Cerebellar cortex (tissue), 1 donor: ENCODE results near the gene OXSR1.
"Not testable (repeated sequence)": the region's sequence is repeated elsewhere in the genome, so short reads cannot be mapped to it uniquely, and the experiment has no call there.

Experiments used
- DNase-seq: peaks from one replicate; pipeline ENCODE4 v3.0.0-alpha.2; 2015; ENCODE audit warnings: low spot score

The OXSR1 gene

DNA sequence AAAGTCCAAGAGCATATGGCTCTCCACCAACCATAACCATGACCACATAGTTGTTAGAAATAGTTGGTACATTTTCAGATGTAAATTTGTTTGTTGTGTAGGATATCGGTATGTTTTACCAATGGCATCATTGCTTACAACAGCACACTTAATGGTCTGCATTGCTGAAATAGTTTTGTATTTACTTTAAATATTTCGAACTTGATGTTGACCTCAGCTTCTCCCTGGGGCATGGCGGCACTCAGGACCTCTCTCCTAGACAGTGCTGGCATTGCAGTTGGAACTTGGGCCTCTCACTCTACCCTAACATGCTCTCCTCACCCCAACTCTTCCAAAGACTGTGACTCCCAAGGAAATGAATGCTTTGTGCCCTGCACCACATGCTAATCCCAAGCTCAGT, 105.3 kb downstream of the OXSR1 start:
- no peak for DNase-seq

DNA sequence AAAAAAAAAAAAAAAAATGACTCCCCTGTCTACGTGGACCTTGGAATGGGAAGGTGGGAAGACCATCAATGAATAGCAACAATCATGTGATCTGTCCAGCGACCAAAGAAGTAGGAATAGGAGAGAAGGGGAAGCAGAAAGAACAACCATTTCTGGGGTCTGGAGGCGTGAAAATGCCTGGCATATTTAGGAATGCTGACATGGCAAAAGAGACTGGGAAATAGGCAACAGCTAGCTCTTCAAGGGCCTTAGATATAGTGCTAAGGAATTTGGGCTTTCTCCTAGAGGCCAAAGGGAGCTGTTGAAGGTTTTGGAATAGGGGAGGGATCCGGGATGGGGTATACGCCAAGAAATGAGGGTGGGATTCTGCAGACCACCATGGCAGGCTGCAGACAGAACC, 106.2 kb downstream of the OXSR1 start:
- DNase-seq: no peak

DNA sequence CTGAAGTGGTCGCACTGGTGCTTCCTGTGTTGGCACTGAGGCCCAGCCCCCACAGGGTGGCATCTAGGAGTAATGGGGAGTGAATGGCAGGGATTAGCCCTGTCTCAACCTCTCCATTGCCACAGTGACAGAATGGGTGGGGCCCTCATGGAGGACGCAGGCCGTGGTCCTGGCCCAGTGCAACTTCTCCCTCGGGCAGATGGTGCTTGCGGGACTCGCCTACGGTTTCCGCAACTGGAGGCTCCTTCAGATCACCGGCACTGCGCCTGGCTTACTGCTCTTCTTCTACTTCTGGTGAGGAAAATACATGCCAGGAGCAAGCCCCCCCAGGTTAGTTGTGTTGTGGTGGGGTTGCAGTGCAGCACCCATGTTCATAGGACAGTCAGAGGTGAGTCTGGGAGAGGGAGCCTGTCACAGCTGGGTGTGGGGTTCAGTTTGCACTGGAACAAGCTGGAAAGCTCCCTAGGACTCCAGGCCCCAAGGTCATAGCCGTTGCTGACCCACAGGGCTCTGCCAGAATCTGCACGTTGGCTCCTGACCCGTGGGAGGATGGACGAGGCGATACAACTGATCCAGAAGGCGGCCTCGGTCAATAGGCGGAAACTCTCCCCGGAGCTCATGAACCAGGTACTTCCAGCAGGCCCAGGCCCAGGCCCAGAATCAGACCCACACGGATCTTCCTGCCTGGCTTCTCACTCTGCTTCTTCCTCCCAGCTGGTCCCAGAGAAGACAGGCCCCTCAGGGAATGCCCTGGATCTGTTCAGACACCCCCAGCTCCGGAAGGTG, 109.7 kb downstream of the OXSR1 start:
- no peak for DNase-seq

DNA sequence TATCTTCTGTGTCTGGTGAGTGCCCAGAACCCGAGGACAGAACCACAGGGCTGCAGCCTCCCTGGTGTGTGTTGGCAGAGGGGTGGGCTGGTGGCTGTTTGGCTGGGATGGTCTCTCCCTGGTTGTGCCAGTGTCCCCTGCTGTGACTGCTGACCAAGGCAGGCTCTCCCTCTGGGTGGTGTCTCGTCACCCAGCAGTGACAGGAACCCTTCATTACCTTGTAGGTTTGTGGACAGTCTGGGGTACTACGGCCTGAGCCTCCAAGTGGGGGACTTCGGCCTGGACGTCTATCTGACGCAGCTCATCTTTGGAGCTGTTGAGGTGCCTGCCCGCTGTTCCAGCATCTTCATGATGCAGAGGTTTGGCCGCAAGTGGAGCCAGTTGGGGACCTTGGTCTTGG, 110.3 kb downstream of the OXSR1 start:
- DNase-seq: no peak

DNA sequence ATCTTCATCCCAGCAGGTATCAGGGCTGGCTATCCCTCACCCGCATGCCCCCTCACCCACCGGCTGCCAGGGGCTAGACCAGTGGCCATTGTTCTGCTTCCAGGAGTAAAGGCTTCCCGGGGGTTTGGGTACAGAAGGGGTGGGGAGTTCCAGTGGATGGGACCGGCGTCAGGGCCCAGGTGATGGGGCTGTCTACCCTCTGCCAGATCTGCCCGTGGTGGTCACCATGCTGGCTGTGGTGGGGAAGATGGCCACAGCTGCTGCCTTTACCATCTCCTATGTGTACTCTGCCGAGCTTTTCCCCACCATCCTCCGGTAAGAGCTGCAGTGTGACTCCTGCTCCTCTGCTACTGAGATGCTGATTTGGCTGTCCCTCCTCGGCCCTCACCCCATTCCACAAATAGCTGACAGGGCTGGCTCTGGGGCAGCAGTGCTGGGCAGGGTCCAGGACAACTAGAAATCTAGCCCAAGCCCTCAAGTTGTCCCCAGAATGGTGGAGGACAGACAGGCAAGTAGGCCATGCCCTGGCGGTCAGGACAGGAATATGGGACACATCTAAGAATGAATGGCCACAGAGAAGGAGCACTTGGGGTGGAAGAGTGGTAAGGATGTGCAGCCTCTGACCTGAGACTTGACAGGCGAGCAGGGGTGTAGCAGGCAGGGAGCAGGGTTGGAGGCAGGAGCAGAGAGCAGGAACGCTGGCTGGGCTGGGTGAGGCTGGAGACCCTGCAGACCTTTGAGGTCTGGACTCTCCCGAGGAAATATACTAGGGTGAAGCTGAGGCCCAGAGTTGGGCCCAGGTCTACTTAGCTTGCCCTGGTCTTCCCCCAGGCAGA, 111.0 kb downstream of the OXSR1 start:
- DNase-seq: no peak

DNA sequence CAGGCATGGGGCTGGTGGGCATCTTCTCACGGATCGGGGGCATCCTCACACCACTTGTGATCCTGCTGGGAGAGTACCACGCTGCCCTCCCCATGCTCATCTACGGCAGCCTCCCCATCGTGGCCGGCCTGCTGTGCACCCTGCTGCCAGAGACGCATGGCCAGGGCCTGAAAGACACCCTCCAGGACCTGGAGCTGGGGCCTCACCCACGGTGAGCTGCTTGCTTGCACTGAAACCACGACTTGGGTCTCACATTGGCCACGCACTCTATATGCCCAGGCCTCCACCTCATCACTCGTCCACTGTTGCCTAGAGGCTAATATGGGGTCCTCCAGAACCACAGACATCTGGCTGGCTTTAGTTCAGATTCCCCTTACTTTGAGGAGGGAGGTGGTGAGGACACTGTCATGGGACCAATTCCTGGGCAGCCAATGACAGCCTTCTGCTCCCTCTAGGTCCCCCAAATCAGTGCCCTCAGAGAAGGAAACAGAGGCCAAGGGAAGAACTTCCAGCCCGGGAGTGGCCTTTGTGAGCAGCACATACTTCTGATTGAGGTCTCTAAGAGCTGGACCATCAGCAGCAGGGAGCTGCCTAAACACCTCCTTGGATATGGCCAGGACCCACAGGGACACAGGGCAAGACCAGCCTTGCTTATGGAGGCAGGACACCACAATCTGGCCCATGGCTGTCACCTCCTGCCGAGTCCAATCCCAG, 111.7 kb downstream of the OXSR1 start:
- DNase-seq: no peak

DNA sequence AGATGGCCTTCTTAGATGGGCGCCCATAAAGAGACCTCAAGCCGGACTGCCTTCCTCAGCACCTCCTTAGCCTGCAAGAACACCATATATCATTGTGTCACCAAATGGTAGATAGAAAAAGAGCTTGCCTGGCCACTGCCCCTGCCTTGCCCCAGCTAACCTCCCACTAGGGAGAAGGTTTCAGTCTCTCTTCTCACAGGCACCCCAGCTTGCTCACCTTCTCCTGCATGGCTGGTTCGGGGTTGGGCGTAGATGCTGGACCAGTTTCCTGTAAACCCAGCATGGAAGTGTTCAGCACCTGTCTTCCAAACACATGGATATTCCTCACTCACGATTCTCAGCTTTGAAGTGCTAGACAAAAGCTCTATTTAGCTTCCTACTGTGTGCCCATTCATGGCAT, 113.5 kb downstream of the OXSR1 start:
- DNase-seq: no peak

DNA sequence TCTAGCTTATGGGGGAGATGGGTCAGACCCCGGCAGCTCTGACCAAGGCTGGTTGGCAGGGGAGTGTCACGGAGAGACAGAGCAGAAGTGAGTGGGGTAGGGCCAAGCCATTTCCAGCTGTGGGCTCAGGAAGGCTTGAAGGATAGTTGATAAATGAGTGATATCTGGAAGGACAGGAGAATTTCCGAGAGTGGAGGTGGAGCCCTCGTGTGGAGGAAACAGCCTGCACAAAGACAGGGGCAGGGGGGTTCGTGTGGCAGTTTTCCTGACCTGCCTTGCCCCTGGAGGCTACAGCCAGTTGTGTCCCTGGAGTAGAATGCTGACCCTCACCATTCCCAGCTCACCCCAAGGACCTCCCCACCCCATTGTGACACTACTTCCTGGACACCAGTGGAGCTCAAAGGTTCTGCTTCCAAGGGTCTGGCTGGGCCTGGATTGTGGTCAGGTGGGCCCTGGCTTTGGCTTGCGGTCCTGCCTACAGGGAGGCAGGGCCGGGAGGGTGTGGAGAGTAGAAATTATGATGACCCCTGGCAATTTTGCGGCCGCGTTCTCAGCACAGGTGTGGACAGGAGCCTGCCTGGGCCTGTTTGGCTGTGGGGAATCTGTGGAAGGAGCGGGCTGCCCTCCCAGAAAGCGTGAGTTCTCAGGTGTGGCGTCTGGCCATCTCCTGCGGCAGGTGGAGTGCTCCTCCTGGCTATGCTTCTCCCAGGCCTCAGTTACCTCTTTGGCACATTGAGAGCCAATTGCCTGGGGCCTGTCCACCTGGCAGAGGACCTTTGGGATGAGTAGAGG, 116.8 kb downstream of the OXSR1 start, which contains the start of gene SLC22A14:
Gene SLC22A14 (plus strand): TSS at position 400 of the 792 bp plus-strand sequence. CDS start 23,733 bp downstream, outside the sequence.
- DNase-seq: no peak

DNA sequence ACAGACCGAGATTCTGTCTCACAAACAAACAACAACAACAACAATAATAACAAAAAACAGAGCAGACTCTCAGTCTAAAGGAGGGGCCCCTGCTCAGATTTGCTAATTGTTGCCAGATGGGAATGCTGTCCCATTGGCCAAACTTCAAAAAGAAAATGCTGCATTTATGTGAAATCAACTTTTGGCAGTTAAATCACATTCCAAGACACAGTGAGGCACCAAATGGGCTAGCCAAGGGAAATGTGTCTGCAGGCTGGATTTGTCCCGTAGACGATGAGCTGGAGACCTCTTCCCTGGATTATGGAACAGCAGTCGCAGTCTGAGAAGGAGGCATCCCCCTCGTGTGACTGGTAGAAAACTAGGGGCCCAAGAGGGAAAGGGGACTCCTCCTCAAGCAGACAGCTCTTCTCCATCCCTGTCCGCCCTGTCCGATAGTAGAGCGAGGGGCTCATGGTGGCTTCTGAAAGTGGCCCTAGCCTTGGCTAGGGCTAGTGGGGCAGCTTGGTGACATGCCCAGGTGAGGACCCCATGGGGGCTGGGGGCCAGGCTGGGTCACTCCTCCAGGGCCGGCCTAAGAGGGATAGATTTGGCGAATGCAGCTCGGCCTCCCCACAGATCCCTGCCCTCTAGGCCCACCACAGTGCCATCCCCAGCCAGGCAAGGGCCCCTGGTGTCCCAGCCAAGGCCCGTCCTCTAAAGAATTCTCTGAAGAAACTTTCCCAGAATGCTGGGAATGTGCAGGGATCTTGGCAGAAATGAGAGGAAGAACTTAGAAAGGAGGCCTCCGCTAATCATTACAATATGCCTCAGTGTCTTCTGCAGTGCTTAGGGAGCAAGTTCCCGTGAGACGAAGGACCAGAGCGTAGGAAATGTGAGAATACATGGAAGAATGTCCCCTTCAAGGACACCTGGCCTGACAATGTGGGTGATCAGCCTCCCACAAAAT, 118.7 kb downstream of the OXSR1 start:
- DNase-seq: no peak

DNA sequence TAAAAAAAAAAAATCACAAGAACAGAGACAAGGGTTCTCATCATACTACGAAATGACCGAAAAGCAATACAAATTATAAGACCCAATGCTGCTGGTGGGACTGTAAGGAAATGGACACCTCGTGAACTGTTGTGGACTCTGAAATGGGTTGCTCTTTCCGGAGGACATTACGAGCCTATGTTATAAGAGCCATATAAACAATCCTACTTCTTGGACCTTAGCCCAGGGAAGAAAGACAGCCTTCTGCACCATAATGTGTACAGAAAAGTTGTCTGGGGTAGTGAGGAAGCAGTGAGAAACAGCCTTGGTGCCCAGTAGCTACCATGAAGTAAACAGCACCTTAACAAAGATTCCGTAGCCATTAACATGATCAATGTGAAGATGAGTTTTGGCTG, 119.4 kb downstream of the OXSR1 start:
- no peak for DNase-seq

DNA sequence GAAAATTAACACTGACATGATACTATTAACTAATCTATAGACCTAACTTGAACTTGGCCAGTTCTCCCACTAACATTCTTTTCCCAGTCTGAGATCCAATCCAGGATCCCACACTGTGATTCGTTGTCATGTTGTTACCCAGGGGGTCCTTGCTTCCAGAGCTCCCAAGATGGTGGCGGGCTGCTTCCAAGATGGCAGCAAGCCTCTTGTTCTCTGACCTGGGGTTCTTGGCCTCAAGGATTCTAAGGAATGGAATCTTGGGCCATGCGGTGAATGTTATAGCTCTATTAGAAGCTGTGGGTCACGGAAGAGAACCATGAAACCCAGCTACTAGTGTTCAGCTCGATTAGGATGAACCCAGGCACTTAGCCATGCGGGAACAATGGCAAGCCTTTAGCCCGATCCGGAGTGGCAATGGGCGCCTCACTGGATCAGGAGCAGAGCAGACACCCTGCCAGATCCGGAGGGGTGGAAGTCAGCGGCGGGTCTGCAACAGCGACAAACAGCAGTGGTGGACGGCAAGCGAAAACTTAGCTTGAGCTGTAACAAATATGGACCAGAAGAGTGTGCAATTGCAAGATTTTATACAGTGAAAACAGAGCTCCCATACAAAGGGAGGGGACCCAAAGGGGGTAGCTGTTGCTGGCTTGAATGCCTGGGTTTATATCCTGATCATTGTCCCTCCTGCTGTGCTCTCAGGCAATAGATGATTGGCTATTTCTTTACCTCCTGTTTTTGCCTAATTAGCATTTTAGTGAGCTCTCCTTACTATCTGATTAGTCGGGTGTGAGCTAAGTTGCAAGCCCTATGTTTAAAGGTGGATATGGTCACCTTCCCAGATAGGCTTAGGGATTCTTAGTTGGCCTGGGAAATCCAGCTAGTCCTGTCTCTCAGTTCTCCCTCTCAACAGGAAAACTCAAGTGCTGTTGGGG, 124.2 kb downstream of the OXSR1 start:
- DNase-seq: not testable (repeated sequence)

DNA sequence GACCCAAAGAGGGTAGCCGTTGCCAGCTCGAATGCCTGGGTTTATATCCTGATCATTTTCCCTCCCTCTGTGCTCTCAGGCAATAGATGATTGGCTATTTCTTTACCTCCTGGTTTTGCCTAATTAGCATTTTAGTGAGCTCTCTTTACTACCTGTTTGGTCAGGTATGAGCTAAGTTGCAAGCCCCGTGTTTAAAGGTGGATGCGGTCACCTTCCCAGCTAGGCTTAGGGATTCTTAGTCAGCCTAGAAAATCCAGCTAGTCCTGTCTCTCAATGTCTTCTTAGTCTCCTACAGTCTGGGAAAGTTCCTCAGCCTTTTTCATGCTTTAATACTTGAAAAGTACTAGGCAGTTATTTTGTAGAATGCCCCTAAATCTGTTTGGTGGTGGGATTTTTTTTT, 131.7 kb downstream of the OXSR1 start:
- not testable (repeated sequence) for DNase-seq

DNA sequence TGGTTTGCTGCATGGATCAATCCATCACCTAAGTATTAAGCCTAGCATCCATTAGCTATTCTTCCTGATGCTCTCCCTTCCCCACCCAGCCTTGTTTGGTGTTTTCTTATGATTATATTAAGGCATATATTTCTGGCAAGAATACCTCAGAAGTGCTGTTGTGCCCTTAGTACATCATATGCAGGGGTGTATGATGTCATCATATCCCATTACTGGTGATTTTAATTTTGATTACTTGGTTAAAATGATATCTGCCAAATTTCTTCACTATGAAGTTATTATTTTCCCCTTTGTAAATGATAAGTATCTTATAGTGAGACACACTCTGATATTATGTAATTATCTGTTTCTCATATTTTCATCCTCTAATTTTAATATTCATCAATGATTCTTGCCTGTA, 132.2 kb downstream of the OXSR1 start:
- no peak for DNase-seq

DNA sequence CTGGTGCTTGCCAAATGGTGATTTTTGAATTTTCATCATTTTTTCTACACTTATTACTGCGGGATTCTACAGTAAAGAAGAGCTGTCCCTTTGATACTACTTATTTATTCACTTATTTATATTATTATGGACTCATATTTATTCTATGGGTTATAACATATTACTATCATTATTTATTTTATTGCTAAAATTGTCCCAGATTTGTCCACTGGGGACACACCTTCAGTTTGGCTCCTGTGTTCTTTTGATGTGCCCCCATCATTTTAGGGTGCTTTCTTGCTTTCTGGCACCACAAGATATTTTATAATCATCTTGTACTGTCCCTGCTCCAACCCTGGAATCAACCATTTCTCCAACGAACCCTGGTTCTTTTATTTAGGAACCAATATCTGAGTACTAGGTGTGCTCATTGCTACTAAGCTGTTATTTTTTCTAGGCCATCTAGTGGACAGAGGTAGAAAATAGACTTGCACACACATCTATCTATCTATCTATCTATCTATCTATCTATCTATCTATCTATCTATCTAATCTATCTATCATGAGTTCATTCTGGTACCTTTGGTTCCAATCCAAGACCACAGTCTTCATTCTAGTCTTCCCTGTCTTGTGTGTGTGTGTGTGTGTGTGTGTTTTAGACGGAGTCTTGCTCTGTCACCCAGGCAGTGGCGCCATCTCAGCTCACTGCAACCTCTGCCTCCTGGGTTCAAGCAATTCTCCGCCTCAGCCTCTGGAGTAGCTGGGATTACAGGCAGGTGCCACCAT, 132.8 kb downstream of the OXSR1 start:
- peak; percentile 33 for DNase-seq
